NCI-H2227 treated with DMSO at 0.1 percent for 48 hours (cell line): ENCODE measurements around the gene MYL6.
"Not testable (repeated sequence)": the region's sequence is repeated elsewhere in the genome, so short reads cannot be mapped to it uniquely, and the experiment has no call there.

Source experiments
- DNase-seq: peaks from one replicate; lab custom pipeline; 2025; lab: John Stamatoyannopoulos, UW

Gene MYL6

DNA sequence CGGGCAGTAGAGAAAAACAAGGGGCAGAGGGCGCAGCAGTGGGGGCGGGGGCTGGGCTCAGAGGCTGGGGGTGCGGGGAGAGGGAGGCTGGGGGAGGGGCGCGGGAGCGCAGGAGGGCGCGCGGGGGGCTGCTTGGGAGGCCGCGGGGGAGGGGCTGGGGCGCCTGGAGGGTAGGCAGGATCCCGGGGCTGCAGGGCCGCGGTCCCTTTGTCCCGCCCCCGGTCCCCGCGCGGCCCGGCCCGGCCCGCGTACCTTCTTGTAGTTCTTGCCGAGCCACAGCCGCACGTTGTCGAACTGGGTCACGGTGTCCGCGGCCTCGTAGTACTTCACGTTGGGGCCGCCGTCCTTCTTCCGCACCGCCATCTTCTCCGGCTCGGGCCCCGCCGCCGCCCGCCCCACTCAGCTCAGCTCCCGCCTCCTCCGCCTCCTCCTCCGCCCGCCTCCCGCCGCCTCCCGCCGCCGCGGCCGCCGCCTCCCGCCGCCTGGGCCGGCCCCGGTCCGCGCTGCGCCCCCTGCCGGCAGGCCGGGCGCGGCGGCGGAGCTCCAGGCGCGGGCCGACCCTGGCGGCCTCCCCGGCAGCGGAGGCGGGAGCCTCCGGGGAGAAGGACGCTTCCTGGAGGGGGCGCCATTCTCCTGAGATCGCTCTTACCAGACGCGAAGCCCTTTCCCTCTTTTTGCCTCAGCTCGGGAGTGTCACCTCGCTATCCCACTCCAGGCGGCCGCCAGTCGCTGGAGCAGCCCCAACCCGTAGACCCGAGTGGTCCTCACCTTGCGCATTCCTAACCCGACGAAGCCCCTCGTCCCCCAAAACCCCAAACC lies 31.1 kb downstream of the MYL6 start, which contains the start of gene SMARCC2:
Gene SMARCC2 (minus strand): TSS at position 385 of the 819 bp plus-strand sequence. CDS start 22 bp downstream, at position 363.
- peak; percentile 70 for DNase-seq

GRCh38 chr12:56189918-56190694 lies 31.9 kb downstream of the MYL6 start:
- peak; percentile 80 for DNase-seq

GRCh38 chr12:56190695-56191155 lies 32.6 kb downstream of the MYL6 start:
- no peak for DNase-seq

DNA sequence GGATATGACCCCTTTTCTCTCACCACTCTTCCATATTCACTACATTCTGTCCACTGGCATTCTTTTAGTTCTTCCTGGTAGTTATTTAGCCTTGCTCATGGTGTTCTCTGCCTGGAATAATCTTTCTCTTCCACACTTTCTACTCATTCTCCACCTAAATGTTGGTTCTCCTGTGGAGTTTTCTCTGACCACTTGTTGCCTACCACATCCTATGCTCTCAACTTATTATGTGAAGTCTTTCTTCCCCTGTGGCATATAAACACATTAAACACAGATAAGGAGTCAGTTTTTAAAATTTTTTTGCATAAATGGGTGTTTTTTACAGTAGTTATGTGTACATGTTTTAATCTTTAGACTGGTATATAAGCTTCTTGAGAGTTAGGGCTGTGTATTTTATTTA lies 34.4 kb downstream of the MYL6 start:
- DNase-seq = no peak

DNA sequence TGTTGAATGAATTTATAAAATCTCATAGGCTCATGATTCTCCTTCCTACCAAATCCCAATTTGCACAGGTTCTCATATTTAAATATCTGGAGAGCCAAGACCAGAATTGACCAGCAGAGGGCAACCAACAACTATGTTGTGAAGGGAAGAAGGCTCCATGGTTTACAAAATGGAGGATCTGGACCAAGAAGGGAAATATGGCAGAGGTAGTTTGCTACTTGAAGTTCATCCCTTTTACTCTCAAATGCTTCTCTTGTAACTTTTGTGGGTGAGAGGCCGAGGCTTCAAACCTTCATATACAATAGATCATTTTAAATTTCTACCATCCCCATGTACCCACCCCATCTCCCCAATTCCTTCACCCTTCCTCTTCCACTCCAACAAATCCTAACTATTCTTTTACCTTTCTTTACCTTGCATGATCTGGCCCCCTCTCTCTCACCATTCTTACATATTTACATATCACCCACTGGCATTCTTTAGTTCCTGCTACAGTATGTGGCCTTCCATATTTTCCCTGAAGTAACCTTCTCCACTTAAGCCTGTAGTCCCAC lies 34.9 kb downstream of the MYL6 start:
- peak; percentile 43 for DNase-seq

- DNase-seq = not testable (repeated sequence)
These were observed 38.8 kb downstream of the MYL6 start for GRCh38 chr12:56196818-56197550.

DNA sequence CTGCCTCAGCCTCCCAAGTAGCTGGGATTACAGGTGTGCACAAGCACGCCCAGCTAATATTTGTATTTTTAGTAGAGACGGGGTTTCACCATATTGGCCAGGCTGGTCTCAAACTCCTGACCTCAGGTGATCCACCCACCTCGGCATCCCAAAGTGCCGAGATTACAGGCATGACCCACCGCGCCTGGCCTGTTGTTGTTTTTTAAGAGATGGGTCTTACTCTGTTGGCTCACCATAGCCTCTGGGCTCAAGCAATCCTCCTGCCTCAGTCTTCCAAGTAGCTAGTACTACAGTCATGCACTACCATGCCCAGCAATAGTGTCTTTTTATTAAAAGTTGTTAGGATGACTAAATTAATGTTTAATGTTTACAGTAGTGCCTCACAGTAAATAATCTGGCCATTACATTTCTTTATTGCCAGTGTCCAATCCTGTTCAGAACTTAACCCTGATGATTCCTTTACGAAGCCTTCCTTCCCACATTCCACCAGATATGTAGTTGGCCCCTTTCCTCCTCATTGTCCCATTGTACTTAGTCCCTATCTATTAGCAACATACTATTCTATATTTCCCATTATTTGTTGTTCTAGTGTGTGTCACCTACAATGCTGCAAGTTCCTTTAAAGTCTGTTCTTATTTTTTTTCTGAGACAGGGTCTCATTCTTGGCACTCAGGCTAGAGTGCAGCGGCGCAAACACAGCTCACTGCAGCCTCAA lies 39.9 kb downstream of the MYL6 start:
- DNase-seq = no peak

DNA sequence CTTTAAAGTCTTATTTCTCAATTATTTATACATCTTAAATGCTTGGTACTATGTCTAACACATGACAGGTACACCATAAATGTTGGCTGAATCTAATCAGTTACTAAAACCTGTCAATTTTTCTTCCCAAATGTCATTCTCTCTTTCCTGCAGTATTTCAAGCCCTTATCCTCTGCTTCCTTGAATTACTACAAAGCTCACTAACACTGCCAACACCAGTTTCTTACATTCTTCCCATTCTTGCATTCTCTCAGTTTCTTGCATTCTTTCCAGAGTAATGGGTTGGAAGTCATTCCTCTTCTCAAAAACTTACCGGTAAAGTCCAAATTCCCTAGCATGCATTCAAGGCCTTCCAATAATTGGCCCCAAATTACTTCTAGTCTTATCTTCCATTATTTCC lies 40.7 kb downstream of the MYL6 start:
- no peak for DNase-seq

- DNase-seq = no peak
These were observed 44.2 kb downstream of the MYL6 start for GRCh38 chr12:56202366-56202765.

DNA sequence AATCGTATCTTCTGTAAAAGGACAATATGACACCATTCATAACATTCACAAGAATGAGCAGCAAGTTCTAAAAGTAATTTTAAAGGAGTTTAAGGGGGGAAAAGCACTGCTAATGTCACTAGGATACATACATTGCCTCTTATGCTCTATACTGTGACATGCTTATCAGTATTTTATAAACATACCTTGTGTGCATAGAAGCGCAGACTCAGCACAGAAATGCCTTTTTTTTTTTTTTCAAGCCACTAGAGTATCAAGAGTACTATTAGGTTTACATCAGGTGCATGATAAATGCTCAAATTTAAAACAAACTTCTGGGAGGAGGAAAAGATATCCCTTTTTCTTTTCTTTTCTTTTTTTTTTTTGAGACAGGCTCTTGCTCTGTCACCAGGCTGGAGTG lies 44.7 kb downstream of the MYL6 start:
- DNase-seq = no peak

DNA sequence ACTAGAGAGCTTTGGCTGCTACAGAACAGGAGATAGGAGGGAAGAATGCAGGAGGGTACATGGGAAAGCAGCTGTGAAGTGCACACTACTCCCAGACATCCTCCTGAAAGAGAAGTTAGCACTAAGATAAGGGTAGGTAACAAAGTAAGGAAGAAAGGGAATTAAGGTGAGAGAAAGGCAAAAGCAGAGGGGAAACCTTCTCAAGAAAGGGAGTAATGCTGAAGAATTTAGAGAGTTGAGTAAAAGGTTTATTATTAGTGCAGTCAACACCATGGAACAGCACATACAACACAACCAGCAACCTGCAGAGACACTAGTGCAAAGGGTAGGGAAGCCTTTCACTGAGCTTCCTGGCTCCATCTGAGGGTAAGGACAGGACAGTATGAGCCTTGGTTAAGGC lies 46.1 kb downstream of the MYL6 start:
- DNase-seq = no peak

DNA sequence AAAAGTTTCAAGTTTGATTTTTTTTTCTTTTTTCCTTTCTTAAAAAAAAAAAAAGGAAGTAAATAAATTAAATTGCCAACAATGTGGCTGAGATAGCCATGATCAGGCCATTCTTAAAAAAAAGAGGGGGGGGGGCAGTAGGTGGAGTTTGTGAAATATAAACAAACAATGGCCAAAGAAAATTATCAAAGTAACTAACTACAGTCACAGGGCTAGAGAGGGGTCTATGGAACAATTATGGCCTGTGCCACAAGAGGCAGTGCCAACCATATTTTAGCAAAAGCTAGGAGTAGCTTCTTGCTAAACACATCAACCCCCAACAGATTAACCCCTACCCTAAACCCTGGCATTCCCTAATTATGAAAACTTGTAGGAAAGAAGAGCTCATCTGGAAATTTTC lies 47.3 kb downstream of the MYL6 start:
- no peak for DNase-seq

DNA sequence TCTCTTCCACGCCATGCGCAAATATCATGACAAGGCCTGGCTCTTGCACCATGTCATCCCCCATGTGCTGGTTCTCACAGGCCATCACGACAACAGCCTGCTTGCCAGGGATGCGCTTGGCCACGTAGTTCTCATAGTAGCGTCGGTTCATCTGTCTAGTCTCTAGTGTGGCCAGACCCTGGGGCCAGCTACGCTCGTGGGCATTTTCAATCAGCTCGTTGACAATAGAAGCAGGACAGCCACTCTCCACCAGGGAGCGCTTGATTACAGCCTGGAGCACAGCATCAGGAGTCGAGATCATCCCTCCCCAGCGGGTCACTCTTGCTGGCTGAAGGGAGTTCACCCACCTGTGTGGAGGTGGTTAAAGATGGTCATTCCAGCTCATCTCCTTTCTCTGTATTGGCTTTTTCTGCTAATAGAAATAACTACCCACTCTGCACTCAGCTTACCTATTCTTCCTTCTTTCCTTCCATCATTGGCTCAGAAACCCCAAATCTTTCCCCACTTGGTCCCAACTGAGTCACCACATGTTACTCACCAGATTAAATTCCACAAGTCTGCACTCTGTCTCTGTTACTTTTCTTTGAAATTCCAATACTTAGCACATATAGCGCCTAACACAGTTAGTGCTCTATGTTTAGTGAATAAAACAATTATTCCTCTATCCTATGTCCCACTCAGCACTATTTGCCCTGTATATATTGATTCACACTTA lies 48.5 kb downstream of the MYL6 start:
- peak; percentile 25 for DNase-seq

GRCh38 chr12:56208006-56208405 lies 49.8 kb downstream of the MYL6 start:
- no peak for DNase-seq
